Measurements from ENCODE around the gene ITGBL1.

DNA sequence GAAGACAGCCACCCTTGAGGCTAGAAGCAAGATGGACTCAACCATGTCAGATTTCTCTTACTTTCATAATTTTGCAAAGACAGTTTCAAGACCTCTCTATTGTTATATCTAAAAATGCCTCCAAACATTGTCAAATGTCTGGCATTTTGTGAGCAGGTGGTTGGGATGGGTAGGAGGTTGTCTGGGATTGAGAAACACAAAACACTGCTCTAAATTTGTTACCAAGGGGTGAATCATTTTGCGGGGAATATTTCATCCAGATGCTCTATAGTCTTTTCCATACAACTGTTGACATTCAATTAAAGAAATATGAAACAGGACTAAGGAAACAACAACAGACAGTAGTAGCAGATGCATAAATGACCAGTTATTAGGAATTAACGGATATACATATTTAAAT lies 208.2 kb downstream of the ITGBL1 start:
- TF ChIP-seq, protein P1, sequence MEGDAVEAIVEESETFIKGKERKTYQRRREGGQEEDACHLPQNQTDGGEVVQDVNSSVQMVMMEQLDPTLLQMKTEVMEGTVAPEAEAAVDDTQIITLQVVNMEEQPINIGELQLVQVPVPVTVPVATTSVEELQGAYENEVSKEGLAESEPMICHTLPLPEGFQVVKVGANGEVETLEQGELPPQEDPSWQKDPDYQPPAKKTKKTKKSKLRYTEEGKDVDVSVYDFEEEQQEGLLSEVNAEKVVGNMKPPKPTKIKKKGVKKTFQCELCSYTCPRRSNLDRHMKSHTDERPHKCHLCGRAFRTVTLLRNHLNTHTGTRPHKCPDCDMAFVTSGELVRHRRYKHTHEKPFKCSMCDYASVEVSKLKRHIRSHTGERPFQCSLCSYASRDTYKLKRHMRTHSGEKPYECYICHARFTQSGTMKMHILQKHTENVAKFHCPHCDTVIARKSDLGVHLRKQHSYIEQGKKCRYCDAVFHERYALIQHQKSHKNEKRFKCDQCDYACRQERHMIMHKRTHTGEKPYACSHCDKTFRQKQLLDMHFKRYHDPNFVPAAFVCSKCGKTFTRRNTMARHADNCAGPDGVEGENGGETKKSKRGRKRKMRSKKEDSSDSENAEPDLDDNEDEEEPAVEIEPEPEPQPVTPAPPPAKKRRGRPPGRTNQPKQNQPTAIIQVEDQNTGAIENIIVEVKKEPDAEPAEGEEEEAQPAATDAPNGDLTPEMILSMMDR (tag by site-specific recombination; IDR thresholded peaks at IDR 0.05) = no peak
- TF ChIP-seq GLIS2 (tag by site-specific recombination; IDR thresholded peaks at IDR 0.05) = no peak
- TF ChIP-seq, protein P2, sequence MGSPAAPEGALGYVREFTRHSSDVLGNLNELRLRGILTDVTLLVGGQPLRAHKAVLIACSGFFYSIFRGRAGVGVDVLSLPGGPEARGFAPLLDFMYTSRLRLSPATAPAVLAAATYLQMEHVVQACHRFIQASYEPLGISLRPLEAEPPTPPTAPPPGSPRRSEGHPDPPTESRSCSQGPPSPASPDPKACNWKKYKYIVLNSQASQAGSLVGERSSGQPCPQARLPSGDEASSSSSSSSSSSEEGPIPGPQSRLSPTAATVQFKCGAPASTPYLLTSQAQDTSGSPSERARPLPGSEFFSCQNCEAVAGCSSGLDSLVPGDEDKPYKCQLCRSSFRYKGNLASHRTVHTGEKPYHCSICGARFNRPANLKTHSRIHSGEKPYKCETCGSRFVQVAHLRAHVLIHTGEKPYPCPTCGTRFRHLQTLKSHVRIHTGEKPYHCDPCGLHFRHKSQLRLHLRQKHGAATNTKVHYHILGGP (tag by site-specific recombination; IDR thresholded peaks at IDR 0.05) = no peak

Data from HEK293 (cell line).